ENCODE results near the gene FAM227A. TPM values are rescaled to one million over a fixed set of nuclear protein-coding genes. Genes with fewer than 3 reads are reported as not detected.
A peak's percentile ranks its signal among the peaks of the same experiment; 100 is the strongest.
"Not testable (repeated sequence)": the region's sequence is repeated elsewhere in the genome, so short reads cannot be mapped to it uniquely, and the experiment has no call there.

Gene FAM227A
- total RNA-seq, 2 donors from 2014 or later = 1.0 to 2.2 TPM

DNA sequence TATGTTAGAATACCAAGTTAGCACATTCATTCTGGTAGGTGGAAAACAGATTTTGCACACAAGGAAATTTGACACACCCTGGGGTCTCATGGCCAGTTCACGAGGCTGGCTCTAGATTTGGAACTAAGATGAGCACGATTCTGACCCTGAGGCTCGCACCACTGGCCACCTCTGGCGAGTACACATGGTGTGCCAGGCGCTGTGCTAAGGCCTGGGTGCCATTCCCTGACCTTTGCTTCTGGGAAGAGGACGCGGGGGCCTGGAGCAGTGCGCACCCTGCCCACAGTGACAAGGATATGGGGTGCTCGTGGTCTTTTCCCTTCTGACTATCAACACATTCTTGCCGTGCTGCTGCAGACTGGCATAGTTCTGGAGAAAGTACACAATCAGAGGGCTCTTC is 56.7 kb downstream of the FAM227A start:
- Histone ChIP-seq H3K27ac (no peak overlapping the region), H3K9me3 (no peaks in the 10 kb centered on the region), H3K27me3 (replicated peaks; ENCODE audit: insufficient read depth) (no peaks in the 10 kb centered on the region), H3K4me1 (replicated peaks) (no peaks in the 10 kb centered on the region), H3K4me3 (no peak overlapping the region), H3K36me3 (no peaks in the 10 kb centered on the region)
- WGBS = 89% methylated on average over 10 of the region's 10 CpGs
- TF ChIP-seq POLR2A (IDR thresholded peaks at IDR 0.05) (no peak), POLR2AphosphoS5 (IDR thresholded peaks at IDR 0.05) (no peak)
- TF ChIP-seq, protein P1, sequence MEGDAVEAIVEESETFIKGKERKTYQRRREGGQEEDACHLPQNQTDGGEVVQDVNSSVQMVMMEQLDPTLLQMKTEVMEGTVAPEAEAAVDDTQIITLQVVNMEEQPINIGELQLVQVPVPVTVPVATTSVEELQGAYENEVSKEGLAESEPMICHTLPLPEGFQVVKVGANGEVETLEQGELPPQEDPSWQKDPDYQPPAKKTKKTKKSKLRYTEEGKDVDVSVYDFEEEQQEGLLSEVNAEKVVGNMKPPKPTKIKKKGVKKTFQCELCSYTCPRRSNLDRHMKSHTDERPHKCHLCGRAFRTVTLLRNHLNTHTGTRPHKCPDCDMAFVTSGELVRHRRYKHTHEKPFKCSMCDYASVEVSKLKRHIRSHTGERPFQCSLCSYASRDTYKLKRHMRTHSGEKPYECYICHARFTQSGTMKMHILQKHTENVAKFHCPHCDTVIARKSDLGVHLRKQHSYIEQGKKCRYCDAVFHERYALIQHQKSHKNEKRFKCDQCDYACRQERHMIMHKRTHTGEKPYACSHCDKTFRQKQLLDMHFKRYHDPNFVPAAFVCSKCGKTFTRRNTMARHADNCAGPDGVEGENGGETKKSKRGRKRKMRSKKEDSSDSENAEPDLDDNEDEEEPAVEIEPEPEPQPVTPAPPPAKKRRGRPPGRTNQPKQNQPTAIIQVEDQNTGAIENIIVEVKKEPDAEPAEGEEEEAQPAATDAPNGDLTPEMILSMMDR (IDR thresholded peaks at IDR 0.05) = no peak
- no peak for DNase-seq (ENCODE audit: low spot score)
- intact Hi-C loops (cut with DNase I) = no loop called here

DNA sequence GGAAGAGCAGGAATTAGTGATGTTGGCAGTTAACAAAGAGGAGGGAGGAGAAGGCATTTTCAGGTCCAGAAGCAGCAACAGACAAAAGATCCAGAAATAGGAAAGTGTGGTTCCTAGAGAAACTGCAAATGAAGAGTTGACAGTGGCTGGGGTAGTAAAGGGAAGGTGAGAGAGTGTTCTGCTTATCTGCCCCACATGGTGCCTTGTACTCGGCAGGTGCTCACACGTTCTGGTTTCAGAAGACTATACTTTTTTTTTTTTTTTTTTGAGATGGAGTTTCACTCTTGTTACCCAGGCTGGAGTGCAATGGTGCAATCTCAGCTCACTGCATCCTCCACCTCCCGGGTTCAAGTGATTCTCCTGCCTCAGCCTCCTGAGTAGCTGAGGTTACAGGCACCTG is 73.3 kb downstream of the FAM227A start:
- DNase-seq (ENCODE audit: low spot score); H3K4me3 ChIP-seq; intact Hi-C loops (cut with DNase I); H3K27me3 ChIP-seq (replicated peaks; ENCODE audit: insufficient read depth); H3K36me3 ChIP-seq; H3K4me1 ChIP-seq (replicated peaks); H3K9me3 ChIP-seq; H3K27ac ChIP-seq: not testable (repeated sequence)
- WGBS = 76% methylated on average over 3 of the region's 3 CpGs

DNA sequence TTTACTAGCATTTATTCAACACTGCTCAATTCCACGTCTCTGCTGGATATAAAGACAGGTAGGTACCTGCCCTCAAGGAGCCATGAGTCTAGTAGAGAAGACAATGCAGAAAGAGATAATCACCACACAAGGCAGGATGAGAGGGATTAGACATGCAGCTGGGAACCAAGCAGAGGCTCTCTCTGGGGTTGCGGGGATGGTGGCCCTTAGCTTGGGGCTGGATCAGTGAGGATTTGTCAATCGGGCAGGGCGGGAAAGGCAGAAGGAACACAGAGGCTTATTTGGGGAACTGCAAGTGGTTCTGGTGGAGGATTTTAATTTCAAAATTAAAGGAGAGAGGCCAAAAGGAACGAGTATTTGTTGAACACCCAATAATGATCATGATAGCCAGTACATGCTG is 77.7 kb downstream of the FAM227A start:
- Histone ChIP-seq H3K4me3 (no peak overlapping the region), H3K4me1 (replicated peaks) (no peaks in the 10 kb centered on the region), H3K36me3 (no peaks in the 10 kb centered on the region), H3K9me3 (no peaks in the 10 kb centered on the region), H3K27me3 (replicated peaks; ENCODE audit: insufficient read depth) (no peaks in the 10 kb centered on the region), H3K27ac (no peak overlapping the region)
- DNase-seq (ENCODE audit: low spot score) = no peak
- 80% methylated on average over 5 of the region's 5 CpGs for WGBS
- intact Hi-C loops (cut with DNase I) = no loop called here
- TF ChIP-seq, protein P1 (IDR thresholded peaks at IDR 0.05) = no peak
- TF ChIP-seq POLR2AphosphoS5 (IDR thresholded peaks at IDR 0.05) (no peak), POLR2A (IDR thresholded peaks at IDR 0.05) (no peak)

DNA sequence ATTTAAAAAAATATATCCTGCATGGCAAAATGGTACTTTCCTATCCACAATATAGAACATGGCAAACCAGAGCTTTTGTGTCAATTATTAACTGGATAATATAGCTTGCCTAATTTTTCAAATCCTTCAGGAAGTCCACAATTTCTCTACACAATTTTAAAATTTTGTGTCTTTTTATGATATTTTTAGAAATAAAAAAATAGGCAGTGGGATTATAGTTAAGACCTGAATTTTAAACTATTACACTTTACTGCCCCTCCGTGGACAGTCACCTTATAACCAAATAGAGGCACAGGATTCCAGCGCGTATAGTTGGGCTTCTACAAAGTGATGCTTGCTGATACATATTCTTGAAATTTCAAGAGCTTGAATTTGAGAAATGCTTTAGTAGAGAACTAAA is 84.1 kb downstream of the FAM227A start:
- H3K36me3 ChIP-seq = no peaks in the 10 kb centered on the region
- H3K27ac ChIP-seq = no peak overlapping the region
- H3K9me3 ChIP-seq = no peaks in the 10 kb centered on the region
- H3K27me3 ChIP-seq (replicated peaks; ENCODE audit: insufficient read depth) = no peaks in the 10 kb centered on the region
- DNase-seq (ENCODE audit: low spot score) = peak; percentile 28
- under 1% methylated on average over 3 of the region's 3 CpGs for WGBS
- no peak overlapping the region for H3K4me3 ChIP-seq
- no peaks in the 10 kb centered on the region for H3K4me1 ChIP-seq (replicated peaks)
- intact Hi-C loops (cut with DNase I) = loop anchor here (5.0 kb wide), 2 partner anchors 160 to 520 kb away; no protein-coding TSS in a partner anchor
- TF ChIP-seq POLR2AphosphoS5 (IDR thresholded peaks at IDR 0.05) (no peak), POLR2A (IDR thresholded peaks at IDR 0.05) (no peak)
- TF ChIP-seq, protein P1 (IDR thresholded peaks at IDR 0.05) = peak in 3 of 4 experiments; percentile 26 to 49 (median 48)

DNA sequence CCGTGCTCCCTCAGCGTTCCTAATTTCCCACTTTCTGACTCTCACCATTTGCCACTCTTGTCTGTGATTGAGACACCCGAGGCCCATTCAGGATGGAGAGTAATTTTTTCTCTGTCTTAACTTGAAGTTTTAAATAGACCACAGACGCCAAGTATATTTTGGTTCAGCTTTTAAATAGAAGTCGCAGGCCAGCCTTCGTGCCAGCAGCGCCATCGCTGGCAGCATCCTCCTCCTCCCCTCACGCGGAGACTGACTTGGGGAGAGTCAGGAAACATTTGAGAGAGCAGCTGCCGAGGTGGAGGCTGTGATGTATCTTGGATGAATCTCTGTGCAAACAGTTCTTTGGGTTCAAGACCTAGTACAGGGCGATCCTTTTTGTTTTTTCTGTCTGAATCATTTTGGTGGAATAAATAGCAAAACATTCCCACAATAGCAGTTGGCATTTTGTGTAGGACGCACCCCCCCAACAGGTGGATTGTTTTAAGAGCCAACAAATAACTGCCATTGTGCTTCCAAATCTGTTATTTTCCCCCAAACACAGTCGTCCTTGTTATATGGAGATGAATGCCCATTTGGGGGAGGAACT is 85.3 kb downstream of the FAM227A start:
- DNase-seq (ENCODE audit: low spot score) = peak; percentile 25
- H3K9me3 ChIP-seq = no peaks in the 10 kb centered on the region
- H3K36me3 ChIP-seq = no peaks in the 10 kb centered on the region
- TF ChIP-seq POLR2A (IDR thresholded peaks at IDR 0.05) (no peak), POLR2AphosphoS5 (IDR thresholded peaks at IDR 0.05) (peak; percentile 17)
- TF ChIP-seq, protein P1 (IDR thresholded peaks at IDR 0.05) = peak in 1 of 4 experiments; percentile 9
- H3K27ac ChIP-seq = peak overlapping the region; percentile 76 to 82
- H3K27me3 ChIP-seq (replicated peaks; ENCODE audit: insufficient read depth) = no peaks in the 10 kb centered on the region
- WGBS = 2% methylated on average over 14 of the region's 14 CpGs
- intact Hi-C loops (cut with DNase I) = loop anchor here (2.0 to 5.0 kb wide), 3 partner anchors 64 to 519 kb away; partner anchors contain the start of gene DDX17
- no peaks in the 10 kb centered on the region for H3K4me1 ChIP-seq (replicated peaks)
- H3K4me3 ChIP-seq = peak overlapping the region; percentile 53 to 54

Measured in prostate gland (tissue), 2 donors.